ENCODE measurements around the gene AKT1S1.

Gene AKT1S1

DNA sequence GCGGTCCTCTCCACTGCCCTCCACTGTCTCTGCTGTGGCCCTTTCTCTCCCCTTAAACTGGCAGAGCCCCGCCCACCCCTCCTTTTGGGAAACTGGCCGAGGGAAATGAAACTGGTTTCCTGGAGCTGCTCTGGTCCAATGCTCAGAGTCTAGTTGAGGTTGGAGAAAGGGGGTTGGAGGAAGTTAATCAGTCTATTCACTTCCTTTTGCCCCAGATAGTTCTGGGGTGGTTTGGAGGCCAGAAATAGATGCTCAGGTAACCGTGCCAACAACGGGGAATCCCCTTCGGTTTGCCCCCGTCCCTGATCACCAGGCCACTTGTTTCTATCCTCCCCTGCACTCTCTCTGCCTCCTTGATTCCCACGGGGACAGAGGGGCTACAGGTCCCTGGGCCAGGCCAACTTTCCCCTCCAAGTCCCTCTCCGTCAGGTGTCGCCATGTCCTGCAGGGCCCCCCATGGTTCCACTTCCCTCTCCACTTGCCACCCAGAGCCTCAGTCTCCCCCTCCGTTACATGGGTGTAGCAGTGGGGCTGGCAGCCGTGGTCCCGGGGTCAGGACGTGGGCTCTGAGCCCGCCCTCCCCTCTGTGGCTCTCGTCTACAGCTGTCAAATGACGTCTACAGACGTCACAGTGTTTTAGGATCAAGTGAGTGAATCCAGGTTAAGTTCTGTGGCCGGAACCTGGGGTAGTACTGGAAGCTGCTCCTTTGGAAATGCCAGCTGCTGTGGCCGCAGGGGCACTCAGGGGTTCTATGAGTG is 19.9 kb upstream of the AKT1S1 start, which contains the start of gene IL4I1:
IL4I1 (minus strand) TSS at position 25 of the 759 bp plus-strand sequence. CDS start 727 bp downstream, outside the sequence.
- H3K9me3 ChIP-seq = no peaks in the 10 kb centered on the region
- no peak within 1 kb of the TSS for H3K4me3 ChIP-seq
- H3K4me1 ChIP-seq = peaks cover 0 to 3% (median 1%) of the 10 kb centered on the region in 4 donors
- H3K36me3 ChIP-seq = no peaks in the 10 kb centered on the region
- H3K27me3 ChIP-seq = peaks cover 0 to 24% of the 10 kb centered on the region in 2 donors
- intact Hi-C loops (cut with DNase I; ENCODE audit: low total_unique reads) = no loop called here
- peak in 1 of 2 donors; percentile 58 for DNase-seq
- TF ChIP-seq, protein P1, sequence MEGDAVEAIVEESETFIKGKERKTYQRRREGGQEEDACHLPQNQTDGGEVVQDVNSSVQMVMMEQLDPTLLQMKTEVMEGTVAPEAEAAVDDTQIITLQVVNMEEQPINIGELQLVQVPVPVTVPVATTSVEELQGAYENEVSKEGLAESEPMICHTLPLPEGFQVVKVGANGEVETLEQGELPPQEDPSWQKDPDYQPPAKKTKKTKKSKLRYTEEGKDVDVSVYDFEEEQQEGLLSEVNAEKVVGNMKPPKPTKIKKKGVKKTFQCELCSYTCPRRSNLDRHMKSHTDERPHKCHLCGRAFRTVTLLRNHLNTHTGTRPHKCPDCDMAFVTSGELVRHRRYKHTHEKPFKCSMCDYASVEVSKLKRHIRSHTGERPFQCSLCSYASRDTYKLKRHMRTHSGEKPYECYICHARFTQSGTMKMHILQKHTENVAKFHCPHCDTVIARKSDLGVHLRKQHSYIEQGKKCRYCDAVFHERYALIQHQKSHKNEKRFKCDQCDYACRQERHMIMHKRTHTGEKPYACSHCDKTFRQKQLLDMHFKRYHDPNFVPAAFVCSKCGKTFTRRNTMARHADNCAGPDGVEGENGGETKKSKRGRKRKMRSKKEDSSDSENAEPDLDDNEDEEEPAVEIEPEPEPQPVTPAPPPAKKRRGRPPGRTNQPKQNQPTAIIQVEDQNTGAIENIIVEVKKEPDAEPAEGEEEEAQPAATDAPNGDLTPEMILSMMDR (IDR thresholded peaks at IDR 0.05) = no peak
- H3K27ac ChIP-seq = no peak within 1 kb of the TSS

DNA sequence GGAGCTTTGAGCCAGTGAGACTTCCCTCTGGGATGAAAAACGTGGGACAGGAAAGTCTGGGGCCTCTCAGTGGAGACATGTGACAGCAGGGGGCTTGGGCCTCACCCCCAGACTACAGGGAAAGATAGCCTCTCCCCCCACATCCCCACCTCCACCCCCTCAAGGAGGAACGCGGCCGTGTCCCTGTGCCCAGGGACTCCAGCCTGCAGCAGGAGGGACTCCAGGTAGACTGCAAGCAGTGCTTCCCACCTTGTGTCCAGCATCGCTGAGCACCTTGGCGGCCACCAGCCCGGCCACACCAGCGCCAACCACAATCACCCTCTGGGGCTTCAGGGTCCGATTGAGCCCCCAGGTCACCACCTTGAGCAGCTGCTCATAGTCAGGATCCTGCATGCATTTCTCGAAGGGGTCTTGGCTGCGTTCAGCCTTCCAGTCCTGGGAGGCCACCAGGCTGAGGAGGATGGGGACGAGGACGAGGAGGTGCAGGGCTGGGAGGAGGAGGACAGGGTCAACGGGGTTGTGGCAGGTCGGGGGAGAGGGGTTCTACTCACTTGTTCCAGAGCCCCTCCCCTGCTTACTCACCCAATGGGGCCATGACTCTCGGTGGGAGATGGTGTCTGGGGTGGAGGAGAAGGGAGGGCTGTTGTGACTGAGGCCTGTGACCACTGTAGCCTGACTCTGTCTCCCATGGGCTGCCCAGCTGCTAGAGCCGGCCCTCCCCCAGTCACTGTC is 18.6 kb upstream of the AKT1S1 start:
- peaks cover 0 to 32% of the 10 kb centered on the region in 2 donors for H3K27me3 ChIP-seq
- DNase-seq = no peak
- intact Hi-C loops (cut with DNase I; ENCODE audit: low total_unique reads) = no loop called here
- no peaks in the 10 kb centered on the region for H3K36me3 ChIP-seq
- peaks cover 0 to 7% (median 2%) of the 10 kb centered on the region in 4 donors for H3K4me1 ChIP-seq
- no peaks in the 10 kb centered on the region for H3K9me3 ChIP-seq
- no peak overlapping the region for H3K4me3 ChIP-seq
- TF ChIP-seq, protein P1 (IDR thresholded peaks at IDR 0.05) = no peak
- no peak overlapping the region for H3K27ac ChIP-seq

DNA sequence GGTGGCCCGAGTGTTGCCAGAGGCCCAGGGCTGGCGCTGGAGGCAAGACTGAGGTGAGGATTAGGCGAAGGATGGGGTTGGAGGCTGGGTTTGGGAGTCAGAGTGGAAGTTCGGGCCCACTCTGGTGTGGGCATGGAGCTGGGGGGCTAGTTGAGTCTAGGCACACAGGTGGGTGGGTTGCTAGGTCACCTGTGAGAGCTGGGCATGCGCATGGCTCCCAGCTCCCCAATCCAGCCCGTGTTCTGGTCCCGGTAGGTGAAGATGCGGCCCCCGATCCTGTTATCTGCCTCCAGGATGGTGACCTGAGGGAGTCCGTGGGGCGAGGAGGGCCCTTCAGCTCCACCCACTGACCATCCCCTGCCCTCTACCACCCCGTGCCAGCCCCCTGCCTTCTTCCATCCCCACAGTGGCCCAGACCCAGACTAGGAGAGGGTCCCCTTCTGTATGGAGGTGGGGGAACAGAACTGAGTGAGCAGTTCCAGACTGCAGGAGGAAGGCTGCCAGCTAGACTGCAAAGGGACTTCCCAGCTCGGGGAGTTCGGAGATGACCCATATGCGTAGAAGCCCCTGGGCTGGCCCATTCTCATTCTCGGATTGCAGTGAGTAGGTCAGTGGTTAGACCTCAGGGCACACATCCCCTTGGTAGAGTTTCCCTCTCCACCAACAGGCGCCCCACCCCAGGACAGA is 17.9 kb upstream of the AKT1S1 start:
- Histone ChIP-seq H3K4me1 (peaks cover 0 to 14% (median 8%) of the 10 kb centered on the region in 4 donors), H3K27me3 (peaks cover 0 to 39% of the 10 kb centered on the region in 2 donors), H3K4me3 (no peak overlapping the region), H3K9me3 (no peaks in the 10 kb centered on the region), H3K27ac (no peak overlapping the region), H3K36me3 (no peaks in the 10 kb centered on the region)
- TF ChIP-seq, protein P1 (IDR thresholded peaks at IDR 0.05) = no peak
- no peak for DNase-seq
- intact Hi-C loops (cut with DNase I; ENCODE audit: low total_unique reads) = no loop called here

DNA sequence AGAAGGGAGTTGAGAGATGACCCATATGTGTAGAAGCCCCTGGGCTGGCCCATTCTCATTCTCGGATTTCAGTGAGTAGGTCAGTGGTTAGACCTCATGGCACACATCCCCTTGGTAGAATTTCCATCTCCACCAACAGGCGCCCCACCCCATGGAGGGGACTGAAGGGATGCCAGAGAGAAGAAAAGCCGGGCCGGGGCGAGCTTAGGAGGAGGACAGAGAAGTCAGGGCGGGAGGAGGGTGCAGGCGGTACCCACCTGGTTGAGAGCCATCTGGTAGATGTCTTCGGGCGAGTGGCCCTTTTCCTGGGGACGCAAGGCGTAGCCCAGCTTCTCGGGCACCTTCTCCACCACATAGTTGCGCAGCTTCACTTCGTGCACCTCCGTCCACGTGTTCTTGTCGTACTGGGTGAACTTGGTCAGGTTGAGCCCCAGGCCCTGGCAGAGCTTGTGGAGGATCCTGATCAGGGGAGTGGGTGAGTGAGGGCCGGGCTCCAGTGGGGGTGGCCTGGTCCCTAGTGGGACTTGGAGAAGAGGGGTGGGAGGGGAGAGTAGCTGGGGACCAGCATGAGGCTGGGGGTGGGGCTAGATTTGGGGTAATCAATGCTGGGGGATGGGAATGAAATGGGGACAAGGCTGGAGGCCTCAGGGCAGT is 17.0 kb upstream of the AKT1S1 start:
- Histone ChIP-seq H3K36me3 (peaks cover 0 to 1% (median 0%) of the 10 kb centered on the region in 3 donors), H3K4me1 (peaks cover 0 to 18% (median 13%) of the 10 kb centered on the region in 4 donors), H3K27ac (no peak overlapping the region), H3K27me3 (peaks cover 0 to 43% of the 10 kb centered on the region in 2 donors), H3K4me3 (no peak overlapping the region), H3K9me3 (no peaks in the 10 kb centered on the region)
- intact Hi-C loops (cut with DNase I; ENCODE audit: low total_unique reads) = no loop called here
- TF ChIP-seq, protein P1 (IDR thresholded peaks at IDR 0.05) = no peak
- DNase-seq = no peak

DNA sequence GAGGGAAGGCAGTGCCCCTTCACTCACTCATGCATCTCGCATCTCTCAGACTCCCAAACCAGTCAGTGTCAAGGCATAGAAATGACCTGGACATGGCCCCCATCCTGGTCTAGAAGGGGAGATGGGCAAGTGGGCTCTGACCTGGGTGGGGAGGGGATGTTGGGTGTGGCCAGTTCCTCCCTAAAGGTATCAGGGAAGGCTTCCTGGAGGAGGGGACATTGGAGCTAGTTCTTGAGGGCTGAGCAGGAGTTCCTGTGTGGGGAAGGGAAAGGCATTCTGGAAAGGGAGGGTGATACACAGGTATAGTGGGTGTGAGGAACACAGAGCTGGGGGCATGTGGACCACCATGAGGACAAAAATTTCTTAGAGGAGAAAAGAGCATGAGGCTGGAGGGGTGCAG is 15.6 kb upstream of the AKT1S1 start:
- H3K27me3 ChIP-seq = peaks cover 0 to 37% of the 10 kb centered on the region in 2 donors
- TF ChIP-seq, protein P1 (IDR thresholded peaks at IDR 0.05) = no peak
- no peak overlapping the region for H3K4me3 ChIP-seq
- no peaks in the 10 kb centered on the region for H3K9me3 ChIP-seq
- intact Hi-C loops (cut with DNase I; ENCODE audit: low total_unique reads) = no loop called here
- no peak overlapping the region for H3K27ac ChIP-seq
- peaks cover 0 to 18% (median 13%) of the 10 kb centered on the region in 4 donors for H3K4me1 ChIP-seq
- no peak for DNase-seq
- H3K36me3 ChIP-seq = peaks cover 0 to 15% (median 9%) of the 10 kb centered on the region in 3 donors

Data from tibial artery (tissue), 4 donors.